Neuron (in vitro differentiated cells): ENCODE data around the gene FITM1.

Experiments used
- H2AFZ ChIP-seq: one replicate; pipeline ENCODE4 v1.6.1; 2013; ENCODE audit warnings: low read depth, mild to moderate bottlenecking, inconsistent platforms, low read length, moderate library complexity
- H3K27me3 ChIP-seq: one replicate; pipeline ENCODE4 v1.6.1; 2013; ENCODE audit warnings: low read length; ENCODE audit not compliant: insufficient read depth
- H3K36me3 ChIP-seq: one replicate; pipeline ENCODE4 v1.6.1; 2013; ENCODE audit warnings: low read length; ENCODE audit not compliant: insufficient read depth
- H3K4me1 ChIP-seq: one replicate; pipeline ENCODE4 v1.6.1; 2013; ENCODE audit warnings: low read length; ENCODE audit not compliant: insufficient read depth
- H3K4me3 ChIP-seq: 2 replicates; pipeline ENCODE4 v1.5.1; 2013; ENCODE audit warnings: mild to moderate bottlenecking, low read length, moderate library complexity
- H3K9me3 ChIP-seq: one replicate; pipeline ENCODE4 v1.6.1; 2013; ENCODE audit warnings: low read length

Gene FITM1

DNA sequence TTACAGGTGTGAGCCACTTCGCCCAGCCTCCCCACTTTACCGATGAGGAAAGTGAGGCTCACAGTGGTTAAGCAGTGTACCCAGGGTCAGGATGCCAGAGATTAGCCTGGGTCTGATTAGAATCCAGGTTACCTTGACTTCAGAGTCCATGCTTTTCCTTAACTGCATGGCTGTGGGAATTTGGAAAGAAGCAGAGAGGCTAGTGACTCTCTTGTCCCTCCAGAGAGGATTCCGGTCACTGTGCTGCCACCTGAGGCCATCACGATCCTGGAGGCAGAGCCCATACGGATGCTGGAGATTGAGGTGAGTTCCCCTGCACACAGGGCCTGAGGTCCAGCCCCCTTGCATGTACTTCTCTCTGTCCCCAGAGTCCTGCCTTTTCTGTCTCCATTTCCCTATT is 46.1 kb downstream of the FITM1 start:
- Histone ChIP-seq H3K9me3 (no peaks in the 10 kb centered on the region), H3K4me3 (no peak overlapping the region), H3K36me3 (peaks cover 32% of the 10 kb centered on the region), H3K4me1 (no peaks in the 10 kb centered on the region), H2AFZ (no peak overlapping the region), H3K27me3 (no peaks in the 10 kb centered on the region)

DNA sequence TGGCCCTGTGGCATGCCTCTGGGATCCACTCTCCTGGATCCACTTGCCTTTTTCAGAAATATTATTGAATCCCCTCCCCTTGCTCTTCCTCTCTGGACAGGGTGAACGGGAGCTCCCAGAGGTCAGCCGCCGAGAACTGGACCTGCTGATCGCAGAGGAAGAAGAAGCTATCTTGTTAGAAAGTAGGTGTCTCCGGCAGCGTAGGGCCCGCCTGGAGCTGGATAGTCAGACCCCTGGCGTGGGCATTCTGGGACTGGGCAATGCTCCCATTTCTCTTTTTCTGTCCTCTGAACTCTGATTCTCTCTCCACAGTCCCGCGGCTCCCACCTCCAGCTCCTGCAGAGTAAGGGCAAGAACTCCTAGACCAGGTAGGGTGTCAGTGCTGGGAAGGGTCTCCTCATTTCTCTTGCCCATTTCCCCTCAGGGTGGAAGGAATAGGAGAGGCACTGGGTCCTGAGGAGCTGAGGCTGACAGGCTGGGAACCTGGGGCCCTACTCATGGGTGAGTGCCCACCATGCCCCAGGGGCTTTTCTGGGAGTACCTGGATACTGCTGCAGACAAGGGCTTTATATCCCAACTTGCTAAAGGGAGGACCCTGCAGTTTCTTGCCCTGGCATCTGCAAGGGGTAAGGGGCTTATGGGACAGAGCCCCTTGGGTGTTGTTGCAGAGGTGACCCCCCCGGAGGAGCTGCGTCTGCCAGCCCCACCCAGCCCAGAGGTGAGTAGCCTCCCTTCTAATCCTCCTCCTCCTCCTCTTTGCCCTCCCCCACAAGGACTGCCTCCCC is 46.8 kb downstream of the FITM1 start:
- Histone ChIP-seq H3K4me1 (no peaks in the 10 kb centered on the region), H2AFZ (no peak overlapping the region), H3K36me3 (peaks cover 39% of the 10 kb centered on the region), H3K27me3 (no peaks in the 10 kb centered on the region), H3K9me3 (no peaks in the 10 kb centered on the region), H3K4me3 (no peak overlapping the region)

DNA sequence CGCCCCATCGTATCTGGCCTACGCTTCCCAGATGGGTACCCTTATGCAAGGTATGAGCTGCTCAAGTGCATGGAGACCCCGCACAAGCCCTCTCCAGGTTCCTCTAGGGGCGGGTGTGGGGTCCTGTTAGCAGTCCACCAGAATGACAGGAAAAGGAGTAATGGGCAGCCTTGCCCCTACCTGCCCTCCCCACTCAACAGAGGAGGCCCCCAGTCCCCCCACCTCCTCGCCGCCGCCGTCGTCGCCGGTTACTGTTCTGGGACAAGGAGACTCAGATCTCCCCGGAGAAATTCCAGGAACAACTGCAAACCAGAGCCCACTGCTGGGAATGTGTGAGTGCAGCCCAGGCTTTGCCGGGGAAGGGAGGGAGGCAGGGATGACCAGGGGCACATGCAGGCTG is 47.4 kb downstream of the FITM1 start:
- Histone ChIP-seq H3K27me3 (no peaks in the 10 kb centered on the region), H2AFZ (no peak overlapping the region), H3K4me3 (no peak overlapping the region), H3K36me3 (peaks cover 45% of the 10 kb centered on the region), H3K9me3 (no peaks in the 10 kb centered on the region), H3K4me1 (no peaks in the 10 kb centered on the region)

DNA sequence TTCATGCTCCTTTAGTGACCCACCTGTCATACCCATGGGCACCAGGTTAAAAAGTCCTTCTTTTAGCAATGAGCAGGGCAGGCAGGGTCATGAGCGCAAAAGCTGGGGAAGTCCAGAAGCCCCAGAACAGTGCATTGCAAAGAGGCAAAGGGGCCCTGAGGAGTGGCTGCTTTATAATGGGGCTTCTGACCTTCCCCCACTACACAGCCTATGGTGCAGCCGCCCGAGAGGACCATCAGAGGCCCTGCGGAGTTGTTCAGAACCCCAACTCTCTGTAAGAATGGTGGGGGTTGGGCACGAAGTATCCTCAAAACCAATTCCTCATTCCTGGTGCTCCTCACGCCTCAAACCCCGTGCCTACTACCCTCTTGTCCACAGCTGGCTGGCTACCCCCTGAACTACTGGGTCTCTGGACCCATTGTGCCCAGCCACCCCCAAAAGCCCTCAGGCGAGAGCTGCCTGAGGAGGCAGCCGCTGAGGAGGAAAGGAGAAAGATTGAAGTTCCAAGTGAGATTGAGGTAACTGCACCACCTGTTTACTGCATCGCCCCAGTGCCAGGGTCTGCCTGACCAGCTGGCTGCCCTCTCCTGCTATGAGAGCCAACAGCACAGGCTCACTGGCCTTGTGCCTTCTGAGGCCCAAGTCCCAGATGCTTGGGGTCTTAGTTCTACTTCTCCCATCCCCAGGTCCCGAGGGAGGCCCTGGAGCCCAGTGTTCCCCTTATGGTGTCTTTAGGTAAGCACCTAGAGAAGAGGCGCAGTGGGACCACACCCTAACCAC is 48.1 kb downstream of the FITM1 start:
- Histone ChIP-seq H3K4me3 (no peak overlapping the region), H3K9me3 (no peaks in the 10 kb centered on the region), H3K36me3 (peaks cover 51% of the 10 kb centered on the region), H3K27me3 (no peaks in the 10 kb centered on the region), H3K4me1 (no peaks in the 10 kb centered on the region), H2AFZ (no peak overlapping the region)

DNA sequence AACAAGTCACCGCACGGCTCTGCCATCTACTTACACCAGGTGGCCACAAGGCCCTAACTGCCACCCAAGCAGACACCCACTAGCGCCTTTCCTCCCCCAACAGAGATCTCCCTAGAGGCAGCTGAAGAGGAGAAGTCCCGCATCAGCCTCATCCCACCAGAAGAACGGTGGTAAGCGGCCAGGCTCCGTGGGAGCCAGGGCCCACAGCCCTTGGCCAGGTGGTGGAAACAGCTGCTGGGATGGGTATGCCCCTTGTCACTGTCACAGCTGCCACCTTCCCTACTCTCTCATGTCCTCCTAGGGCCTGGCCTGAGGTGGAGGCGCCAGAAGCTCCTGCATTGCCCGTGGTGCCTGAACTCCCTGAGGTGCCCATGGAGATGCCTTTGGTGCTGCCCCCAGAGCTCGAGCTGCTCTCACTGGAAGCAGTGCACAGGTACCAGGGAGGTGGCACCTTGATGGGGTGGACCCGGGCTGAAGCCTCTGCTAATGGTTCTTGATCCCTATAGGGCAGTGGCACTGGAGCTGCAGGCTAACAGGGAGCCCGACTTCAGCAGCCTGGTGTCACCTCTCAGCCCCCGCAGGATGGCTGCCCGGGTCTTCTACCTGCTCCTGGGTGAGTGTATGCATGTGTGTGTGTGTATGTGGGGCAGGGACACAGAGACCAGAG is 49.0 kb downstream of the FITM1 start:
- H3K9me3 ChIP-seq: no peaks in the 10 kb centered on the region
- peaks cover 59% of the 10 kb centered on the region for H3K36me3 ChIP-seq
- no peaks in the 10 kb centered on the region for H3K27me3 ChIP-seq
- no peak overlapping the region for H2AFZ ChIP-seq
- H3K4me3 ChIP-seq: no peak overlapping the region
- H3K4me1 ChIP-seq: no peaks in the 10 kb centered on the region

DNA sequence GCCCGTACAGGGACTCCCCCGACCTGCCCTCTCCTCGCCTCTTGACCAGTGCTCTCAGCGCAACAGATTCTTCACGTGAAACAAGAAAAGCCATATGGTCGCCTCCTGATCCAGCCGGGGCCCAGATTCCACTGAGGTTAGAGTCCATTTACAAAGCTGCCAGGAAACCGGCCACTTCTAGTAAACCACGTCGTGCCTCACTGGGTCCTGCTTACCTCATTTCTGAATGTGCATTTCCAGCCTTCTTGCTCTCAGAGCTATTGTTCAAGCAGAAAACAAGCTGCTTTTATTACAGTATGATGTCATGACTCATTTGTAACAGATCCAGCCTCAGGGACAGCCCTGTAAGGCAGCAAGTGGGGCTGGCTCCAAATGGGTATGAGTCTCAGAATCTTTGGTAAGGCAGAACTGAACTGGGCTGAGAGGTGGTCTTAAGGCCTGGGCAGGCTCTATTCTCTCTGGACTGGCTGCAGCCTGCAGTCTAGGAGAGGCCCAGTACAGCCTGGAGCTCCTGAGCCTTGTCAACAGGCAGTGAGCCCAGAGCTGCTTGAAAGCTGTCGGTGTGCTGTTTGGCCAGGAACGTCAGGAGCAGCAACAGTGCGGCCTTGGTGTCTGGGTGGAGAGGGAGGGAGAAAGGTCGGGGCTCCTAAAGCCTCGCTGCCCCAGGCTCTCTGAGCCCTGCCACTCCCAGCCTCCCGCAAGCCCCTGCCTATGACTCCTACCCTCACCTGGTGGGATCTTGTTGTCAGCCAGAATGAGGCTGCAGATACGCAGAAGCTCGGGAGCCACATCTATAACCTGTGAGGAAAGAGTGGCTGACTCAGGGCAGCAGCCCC is 49.7 kb downstream of the FITM1 start:
- Histone ChIP-seq H3K36me3 (peaks cover 67% of the 10 kb centered on the region), H3K9me3 (no peaks in the 10 kb centered on the region), H2AFZ (no peak overlapping the region), H3K4me1 (no peaks in the 10 kb centered on the region), H3K4me3 (no peak overlapping the region), H3K27me3 (no peaks in the 10 kb centered on the region)

DNA sequence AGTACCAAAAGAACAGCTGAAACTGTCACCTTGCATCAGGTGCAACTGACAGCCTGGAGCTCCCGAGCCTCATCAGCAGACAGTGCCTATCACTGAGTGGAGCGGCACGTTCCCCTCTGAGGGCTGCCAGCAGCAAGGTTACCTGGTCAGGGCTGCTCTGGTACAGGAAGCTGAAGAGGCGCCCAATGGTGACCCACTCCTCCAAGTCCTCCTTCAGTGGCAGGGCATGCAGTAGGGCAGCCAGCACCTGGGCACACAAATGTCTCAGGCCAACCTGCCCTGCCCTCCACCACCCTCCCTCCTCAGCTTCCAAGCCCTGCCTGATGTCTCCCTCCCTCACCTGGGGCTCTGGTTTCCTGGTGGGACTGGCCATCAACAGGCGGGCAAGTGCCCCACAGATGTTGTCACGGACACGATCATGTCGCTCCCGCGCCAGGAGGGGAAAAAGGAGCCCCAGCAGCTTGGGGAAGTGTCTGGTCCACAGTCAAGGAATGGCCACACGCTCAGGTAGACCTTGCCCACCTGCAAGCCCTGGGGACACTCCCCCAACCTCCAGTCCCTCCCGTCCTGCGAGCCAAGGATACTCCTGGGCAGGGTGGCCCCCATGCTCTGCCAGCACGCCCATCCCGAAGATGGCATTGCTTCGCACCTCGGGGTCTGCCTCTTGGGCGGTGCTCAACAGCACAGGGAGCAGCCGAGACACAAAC is 51.1 kb downstream of the FITM1 start:
- no peak overlapping the region for H2AFZ ChIP-seq
- no peaks in the 10 kb centered on the region for H3K4me1 ChIP-seq
- no peaks in the 10 kb centered on the region for H3K9me3 ChIP-seq
- peaks cover 79% of the 10 kb centered on the region for H3K36me3 ChIP-seq
- no peaks in the 10 kb centered on the region for H3K27me3 ChIP-seq
- H3K4me3 ChIP-seq: no peak overlapping the region
